Stimulated activated CD8-positive, alpha-beta memory T cell treated with anti-CD3 and anti-CD28 coated beads, Interleukin-15, amount 100 ng/mL, for 24 hours (primary cell): ENCODE measurements around the gene CSNK1A1L.

ENCODE experiments used
- DNase-seq: peaks from one replicate; pipeline ENCODE4 v3.0.0-alpha.2; 2020; ENCODE audit warnings: low read depth

The CSNK1A1L gene

GRCh38 chr13:37105251-37105714 lies at the start of gene CSNK1A1L:
Gene CSNK1A1L (minus strand): TSS chr13:37105664. CDS start chr13:37105256, 408 bp downstream.
- DNase-seq: no peak

GRCh38 chr13:37149380-37149779 lies 43.9 kb upstream of the CSNK1A1L start:
- no peak for DNase-seq

- DNase-seq: no peak
Observed at GRCh38 chr13:37148501-37148900, 43.0 kb upstream of the CSNK1A1L start.

GRCh38 chr13:37144661-37145060 lies 39.2 kb upstream of the CSNK1A1L start:
- DNase-seq: no peak

- no peak for DNase-seq
Observed at GRCh38 chr13:37143911-37144310, 38.4 kb upstream of the CSNK1A1L start.

- no peak for DNase-seq
Observed at GRCh38 chr13:37142877-37143276, 37.4 kb upstream of the CSNK1A1L start.

GRCh38 chr13:37141011-37141410 lies 35.5 kb upstream of the CSNK1A1L start:
- DNase-seq: no peak

GRCh38 chr13:37139356-37139755 lies 33.9 kb upstream of the CSNK1A1L start:
- no peak for DNase-seq

GRCh38 chr13:37138926-37139325 lies 33.5 kb upstream of the CSNK1A1L start:
- DNase-seq: no peak

GRCh38 chr13:37138169-37138568 lies 32.7 kb upstream of the CSNK1A1L start:
- no peak for DNase-seq

- no peak for DNase-seq
Observed at GRCh38 chr13:37136633-37137032, 31.2 kb upstream of the CSNK1A1L start.

- DNase-seq: no peak
Observed at GRCh38 chr13:37136187-37136586, 30.7 kb upstream of the CSNK1A1L start.

- no peak for DNase-seq
Observed at GRCh38 chr13:37134411-37135041, 29.1 kb upstream of the CSNK1A1L start.

GRCh38 chr13:37132211-37132610 lies 26.7 kb upstream of the CSNK1A1L start:
- DNase-seq: no peak

- DNase-seq: no peak
Observed at GRCh38 chr13:37131092-37131491, 25.6 kb upstream of the CSNK1A1L start.

- no peak for DNase-seq
Observed at GRCh38 chr13:37129866-37130265, 24.4 kb upstream of the CSNK1A1L start.

GRCh38 chr13:37127691-37128241 lies 22.3 kb upstream of the CSNK1A1L start:
- DNase-seq: no peak

- DNase-seq: no peak
Observed at GRCh38 chr13:37123337-37123736, 17.9 kb upstream of the CSNK1A1L start.

- DNase-seq: no peak
Observed at GRCh38 chr13:37118016-37118415, 12.6 kb upstream of the CSNK1A1L start.

- no peak for DNase-seq
Observed at GRCh38 chr13:37114250-37114649, 8.8 kb upstream of the CSNK1A1L start.

- DNase-seq: no peak
Observed at GRCh38 chr13:37113534-37113933, 8.1 kb upstream of the CSNK1A1L start.

GRCh38 chr13:37109051-37109678 lies 3.7 kb upstream of the CSNK1A1L start:
- no peak for DNase-seq

GRCh38 chr13:37107868-37108267 lies 2.4 kb upstream of the CSNK1A1L start:
- DNase-seq: no peak

- DNase-seq: no peak
Observed at GRCh38 chr13:37107456-37107855, 2.0 kb upstream of the CSNK1A1L start.
